ENCODE measurements around the gene DIS3L2. TPM values are rescaled to one million over a fixed set of nuclear protein-coding genes. Genes with fewer than 3 reads are reported as not detected.
"Not testable (repeated sequence)": the region's sequence is repeated elsewhere in the genome, so short reads cannot be mapped to it uniquely, and the experiment has no call there.

The DIS3L2 gene
- polyA plus RNA-seq, 1 experiment, result 8.2 TPM

DNA sequence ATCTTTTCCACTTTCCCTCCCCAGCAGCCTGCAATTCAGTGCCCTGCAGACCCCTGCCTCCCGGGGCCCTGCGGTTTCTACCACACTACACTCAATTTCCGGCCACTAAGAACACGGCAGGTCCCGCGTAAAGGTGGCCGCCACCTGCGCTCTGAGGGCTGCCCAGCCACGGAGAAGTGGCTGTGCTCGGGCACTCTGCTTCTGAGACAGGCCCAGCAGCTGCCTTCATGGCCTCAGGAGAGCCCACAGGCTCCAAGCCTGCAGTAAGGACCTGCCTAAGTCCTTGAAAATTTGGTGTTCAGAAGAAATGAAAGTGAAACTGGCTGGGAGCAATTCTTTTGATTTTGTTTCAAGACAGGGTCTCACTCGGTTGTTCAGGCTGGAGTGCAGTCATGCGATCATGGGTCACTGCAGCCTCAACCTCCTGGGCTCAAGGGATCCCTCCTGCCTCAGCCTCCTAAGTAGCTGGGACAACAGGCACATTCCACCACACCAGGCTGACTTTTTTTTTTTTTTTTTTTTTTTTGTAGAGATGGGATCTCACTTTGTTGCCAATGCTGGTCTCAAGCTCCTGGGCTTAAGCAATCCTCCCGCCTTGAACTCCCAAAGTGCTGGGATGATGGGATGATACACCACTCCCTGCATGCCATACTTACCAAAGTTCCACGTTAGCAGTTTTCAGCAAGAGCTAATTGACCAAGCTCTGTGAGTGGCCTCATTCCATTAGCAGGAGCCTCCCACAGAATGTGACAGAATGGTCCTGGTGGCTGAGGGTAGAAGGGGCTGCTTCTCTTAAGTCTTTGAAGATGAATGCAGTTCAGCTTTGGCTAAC is 402.5 kb downstream of the DIS3L2 start:
- POLR2A ChIA-PET, result interaction anchor here (0.6 to 0.7 kb wide), 3 partner anchors 14 to 767 kb away, joined by 4 to 5 read pairs (median 5); no protein-coding TSS in a partner anchor
- no peaks in the 10 kb centered on the region for H3K27me3 ChIP-seq (ENCODE audit: control insufficient read depth, insufficient read depth, low read length)
- TF ChIP-seq CTCF (IDR thresholded peaks at IDR 0.05; ENCODE audit: low read depth, low read length), result no peak
- H3K4me3 ChIP-seq (ENCODE audit: low read depth, low read length), result peak overlapping the region; percentile 10; the same call in 1 of the 2 replicates
- H3K9me3 ChIP-seq (ENCODE audit: control insufficient read depth, insufficient read depth, low read length), result no peaks in the 10 kb centered on the region
- no peak for DNase-seq (ENCODE audit: low read depth, low spot score)
- H3K27ac ChIP-seq (ENCODE audit: low read depth, low read length), result no peak overlapping the region
- CTCF ChIA-PET, result interaction anchor here (0.6 to 1.9 kb wide), 4 partner anchors 219 to 463 kb away, joined by 4 to 7 read pairs (median 5); no protein-coding TSS in a partner anchor

- CTCF ChIA-PET, result interaction anchor here (0.6 to 1.9 kb wide), 8 partner anchors 9 to 464 kb away, joined by 3 to 7 read pairs (median 4); no protein-coding TSS in a partner anchor
Measured at GRCh38 chr2:232364806-232365594, 403.5 kb downstream of the DIS3L2 start.

GRCh38 chr2:232365621-232366321 is 404.3 kb downstream of the DIS3L2 start:
- H3K9me3 ChIP-seq (ENCODE audit: control insufficient read depth, insufficient read depth, low read length), result no peaks in the 10 kb centered on the region
- H3K27me3 ChIP-seq (ENCODE audit: control insufficient read depth, insufficient read depth, low read length), result no peaks in the 10 kb centered on the region
- ChIA-PET CTCF (interaction anchor here (0.9 to 1.3 kb wide), 4 partner anchors 9 to 459 kb away, joined by 3 to 5 read pairs (median 3); no protein-coding TSS in a partner anchor), POLR2A (no interaction called here)
- H3K27ac ChIP-seq (ENCODE audit: low read depth, low read length), result no peak overlapping the region
- TF ChIP-seq CTCF (IDR thresholded peaks at IDR 0.05; ENCODE audit: low read depth, low read length), result peak; percentile 48
- no peak overlapping the region for H3K4me3 ChIP-seq (ENCODE audit: low read depth, low read length)
- DNase-seq (ENCODE audit: low read depth, low spot score), result peak; percentile 8

More at GRCh38 chr2:232364806-232365594, 403.5 kb downstream of the DIS3L2 start:
- not testable (repeated sequence) for H3K9me3 ChIP-seq (ENCODE audit: control insufficient read depth, insufficient read depth, low read length); H3K4me3 ChIP-seq (ENCODE audit: low read depth, low read length); H3K27ac ChIP-seq (ENCODE audit: low read depth, low read length); H3K27me3 ChIP-seq (ENCODE audit: control insufficient read depth, insufficient read depth, low read length); DNase-seq (ENCODE audit: low read depth, low spot score)
- POLR2A ChIA-PET, result interaction anchor here (0.6 to 0.7 kb wide), 2 partner anchors 405 to 766 kb away, joined by 5 read pairs; no protein-coding TSS in a partner anchor

GRCh38 chr2:232366461-232366860 is 404.9 kb downstream of the DIS3L2 start:
- H3K27me3 ChIP-seq (ENCODE audit: control insufficient read depth, insufficient read depth, low read length); H3K4me3 ChIP-seq (ENCODE audit: low read depth, low read length); POLR2A ChIA-PET; H3K27ac ChIP-seq (ENCODE audit: low read depth, low read length); DNase-seq (ENCODE audit: low read depth, low spot score); H3K9me3 ChIP-seq (ENCODE audit: control insufficient read depth, insufficient read depth, low read length): not testable (repeated sequence)
- CTCF ChIA-PET, result interaction anchor here (0.9 to 1.3 kb wide), 2 partner anchors 8 to 460 kb away, joined by 3 read pairs; no protein-coding TSS in a partner anchor

DNA sequence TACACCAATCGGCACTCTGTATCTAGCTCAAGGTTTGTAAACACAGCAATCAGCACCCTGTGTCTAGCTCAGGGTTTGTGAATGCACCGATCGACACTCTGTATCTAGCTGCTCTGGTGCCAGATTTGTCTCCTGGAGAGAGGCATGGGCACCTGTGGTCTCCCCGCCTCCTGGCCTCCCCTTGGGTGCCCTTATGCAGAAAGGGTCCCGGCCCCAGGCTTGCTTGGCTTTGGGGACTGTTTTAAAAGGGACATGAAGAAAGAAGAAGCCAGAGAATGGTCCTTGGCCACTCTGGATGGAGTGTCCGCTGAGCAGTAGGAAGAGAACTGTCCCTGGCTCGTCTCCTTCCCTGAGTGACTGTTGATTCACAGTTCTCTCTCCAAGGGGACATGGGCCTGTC is 405.5 kb downstream of the DIS3L2 start:
- POLR2A ChIA-PET, result no interaction called here
- CTCF ChIA-PET, result no interaction called here
- TF ChIP-seq CTCF (IDR thresholded peaks at IDR 0.05; ENCODE audit: low read depth, low read length), result no peak

More for the DNA sequence above, 405.5 kb downstream of the DIS3L2 start:
- H3K27ac ChIP-seq (ENCODE audit: low read depth, low read length), result no peak overlapping the region
- no peaks in the 10 kb centered on the region for H3K27me3 ChIP-seq (ENCODE audit: control insufficient read depth, insufficient read depth, low read length)
- H3K4me3 ChIP-seq (ENCODE audit: low read depth, low read length), result no peak overlapping the region
- no peak for DNase-seq (ENCODE audit: low read depth, low spot score)
- no peaks in the 10 kb centered on the region for H3K9me3 ChIP-seq (ENCODE audit: control insufficient read depth, insufficient read depth, low read length)

Data from AG04450 (cell line).